IPS-18c (cell line): ENCODE results near the gene PIK3R1.

ENCODE experiments used
- H3K4me3 ChIP-seq: 2 replicates; pipeline ENCODE4 v1.7.0; 2013; ENCODE audit warnings: low read depth, mild to moderate bottlenecking, low read length, moderate library complexity; ENCODE audit not compliant: insufficient read depth
- H3K9me3 ChIP-seq: one replicate; pipeline ENCODE4 v1.6.1; 2013; ENCODE audit warnings: mild to moderate bottlenecking, low read length, moderate library complexity; ENCODE audit not compliant: control insufficient read depth, insufficient read depth

Gene PIK3R1

DNA sequence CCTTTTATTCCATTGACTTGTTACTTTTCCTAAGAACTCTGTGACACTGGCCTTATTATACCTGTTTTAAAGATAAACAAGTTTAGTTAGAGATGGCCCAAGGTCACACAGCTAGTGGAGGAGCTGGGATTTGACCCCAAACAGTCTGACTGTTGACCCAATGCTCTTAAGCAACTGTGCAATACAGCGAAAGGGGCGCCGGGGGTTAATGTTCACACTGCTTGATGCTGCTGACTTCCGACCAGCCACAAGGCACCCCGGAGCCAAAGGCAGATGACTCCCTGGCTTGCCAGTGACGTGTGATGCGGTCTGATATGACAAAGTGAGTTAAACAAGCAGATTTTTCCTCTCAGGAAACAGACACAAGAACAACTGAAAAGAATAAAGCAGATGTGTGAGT is 23.9 kb downstream of the PIK3R1 start:
- Histone ChIP-seq H3K9me3 (no peaks in the 10 kb centered on the region), H3K4me3 (no peak overlapping the region)

DNA sequence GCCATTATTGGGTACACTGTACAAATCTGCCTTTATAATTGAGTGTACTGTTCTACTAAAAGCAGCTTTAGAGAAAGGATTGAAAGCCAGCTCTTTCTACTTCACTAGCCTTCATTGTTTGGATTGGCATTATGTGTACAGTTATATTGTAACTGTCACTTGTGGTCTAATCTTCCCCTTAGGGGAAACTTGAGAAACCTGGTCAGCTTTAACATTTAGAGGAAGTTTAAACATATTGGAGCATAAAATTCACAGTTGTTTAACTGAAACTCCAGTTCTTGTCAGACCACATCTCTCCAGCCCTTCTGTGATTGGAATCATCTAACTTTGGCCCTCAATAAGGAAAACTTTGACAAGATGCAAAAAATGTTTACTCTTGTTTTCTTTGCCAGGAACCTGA is 24.6 kb downstream of the PIK3R1 start:
- Histone ChIP-seq H3K9me3 (no peaks in the 10 kb centered on the region), H3K4me3 (no peak overlapping the region)

GRCh38 chr5:68240771-68241170 is 25.2 kb downstream of the PIK3R1 start:
- Histone ChIP-seq H3K4me3 (no peak overlapping the region), H3K9me3 (no peaks in the 10 kb centered on the region)

DNA sequence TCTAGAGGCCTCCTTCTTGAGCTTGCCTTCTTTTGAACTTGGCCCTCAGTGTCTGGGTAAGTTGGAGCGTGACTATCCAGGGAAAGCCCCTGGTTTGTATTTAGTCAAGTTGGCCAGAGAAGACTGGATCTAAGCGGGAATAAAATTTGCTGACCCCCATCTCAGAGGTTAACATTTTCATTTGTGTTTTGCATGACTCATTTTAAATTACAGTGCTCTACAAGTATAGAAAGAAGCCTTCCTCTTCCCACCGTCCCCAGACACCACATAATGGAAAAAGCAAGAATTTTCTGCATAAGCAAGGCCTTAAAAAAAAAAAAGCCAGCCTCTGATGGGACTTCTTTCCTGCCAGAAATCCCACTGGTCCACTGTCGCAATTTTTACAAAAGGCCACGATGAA is 27.2 kb downstream of the PIK3R1 start:
- Histone ChIP-seq H3K9me3 (no peaks in the 10 kb centered on the region), H3K4me3 (no peak overlapping the region)

DNA sequence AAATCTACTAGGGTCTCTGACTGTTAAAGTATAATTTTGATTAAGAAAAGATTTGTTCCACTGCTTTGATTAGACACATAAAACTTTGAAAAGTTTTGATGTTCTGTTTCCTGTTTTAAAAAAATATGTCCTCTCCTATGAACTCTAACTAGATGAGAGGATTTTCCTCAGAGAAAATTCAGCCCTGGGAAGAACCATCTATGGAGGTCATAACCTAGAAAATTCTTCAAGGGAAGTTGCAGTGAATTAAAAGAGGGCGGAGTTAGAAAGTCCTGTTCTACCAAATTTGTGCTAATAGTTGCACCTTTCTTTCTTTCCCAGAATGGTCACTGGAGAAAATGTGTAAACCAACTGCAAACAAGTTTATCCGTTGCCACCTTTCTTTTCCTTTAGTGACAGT is 27.7 kb downstream of the PIK3R1 start:
- Histone ChIP-seq H3K9me3 (no peaks in the 10 kb centered on the region), H3K4me3 (no peak overlapping the region)

DNA sequence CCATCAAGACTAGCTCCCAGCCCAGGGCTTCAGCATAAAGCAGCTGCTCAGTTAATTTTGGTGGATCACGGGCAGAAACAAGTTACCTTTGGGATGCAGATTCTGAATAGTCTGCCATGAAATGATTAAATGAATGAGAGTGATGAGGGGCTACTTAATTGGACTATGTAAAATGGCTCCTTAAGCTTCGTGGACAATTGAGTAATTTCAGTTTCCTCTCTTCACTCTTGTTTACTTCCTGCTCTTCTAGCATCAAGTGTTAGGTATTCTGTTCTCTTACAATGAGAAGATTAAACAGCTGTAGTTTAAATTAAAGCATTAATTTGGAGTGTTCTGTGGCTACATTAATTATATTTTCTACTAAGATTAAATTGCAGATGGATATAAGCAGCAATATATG is 28.1 kb downstream of the PIK3R1 start:
- Histone ChIP-seq H3K9me3 (no peaks in the 10 kb centered on the region), H3K4me3 (no peak overlapping the region)

DNA sequence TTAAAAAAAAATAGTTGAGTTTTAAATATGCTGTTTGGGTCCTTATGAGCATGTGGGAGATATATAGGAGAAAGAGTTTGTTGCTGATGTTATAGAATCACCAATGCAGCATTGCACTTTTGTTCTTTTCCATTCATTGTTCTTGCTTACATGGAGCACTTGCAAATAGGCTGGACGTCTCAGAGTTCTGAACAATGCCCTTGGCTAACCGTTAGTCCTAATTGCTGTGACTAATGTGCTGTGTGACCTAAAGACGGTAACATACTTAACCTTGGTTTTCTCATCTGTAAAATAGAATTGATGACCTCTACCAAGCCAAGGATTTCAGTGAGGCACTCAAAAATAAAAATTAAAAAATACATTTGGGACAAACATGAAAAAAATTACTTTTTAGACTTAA is 29.8 kb downstream of the PIK3R1 start:
- Histone ChIP-seq H3K9me3 (no peaks in the 10 kb centered on the region), H3K4me3 (no peak overlapping the region)

GRCh38 chr5:68246802-68247201 is 31.2 kb downstream of the PIK3R1 start:
- Histone ChIP-seq H3K9me3 (no peaks in the 10 kb centered on the region), H3K4me3 (no peak overlapping the region)

GRCh38 chr5:68247627-68248026 is 32.1 kb downstream of the PIK3R1 start:
- H3K4me3 ChIP-seq: no peak overlapping the region
- H3K9me3 ChIP-seq: no peaks in the 10 kb centered on the region

- no peaks in the 10 kb centered on the region for H3K9me3 ChIP-seq
These were observed 33.3 kb downstream of the PIK3R1 start for GRCh38 chr5:68248896-68249295.

DNA sequence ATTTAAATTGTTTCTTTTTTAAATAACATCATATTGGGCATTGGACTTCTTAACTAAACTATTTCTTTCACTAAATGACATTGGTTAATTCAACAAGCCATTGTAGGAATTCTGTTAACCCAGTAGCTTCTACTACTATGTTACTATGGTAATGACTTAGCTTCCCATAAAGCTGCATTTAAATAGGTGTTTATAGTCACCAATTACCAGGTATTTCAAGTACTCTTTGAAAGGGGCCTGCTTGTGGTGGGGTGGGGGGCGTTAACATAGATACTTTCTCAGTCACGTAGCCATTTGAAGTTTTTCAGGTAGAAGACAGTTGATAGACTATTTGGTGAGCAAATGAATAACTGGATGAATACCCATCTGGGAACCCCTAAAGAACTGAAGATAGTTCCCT is 34.0 kb downstream of the PIK3R1 start:
- no peak overlapping the region for H3K4me3 ChIP-seq
- H3K9me3 ChIP-seq: no peaks in the 10 kb centered on the region

More at GRCh38 chr5:68248896-68249295, 33.3 kb downstream of the PIK3R1 start:
- H3K4me3 ChIP-seq: no peak overlapping the region

- H3K9me3 ChIP-seq: no peaks in the 10 kb centered on the region
- no peak overlapping the region for H3K4me3 ChIP-seq
These were observed 35.2 kb downstream of the PIK3R1 start for GRCh38 chr5:68250661-68251298.

- no peak overlapping the region for H3K4me3 ChIP-seq
These were observed 35.8 kb downstream of the PIK3R1 start for GRCh38 chr5:68251386-68251785.

DNA sequence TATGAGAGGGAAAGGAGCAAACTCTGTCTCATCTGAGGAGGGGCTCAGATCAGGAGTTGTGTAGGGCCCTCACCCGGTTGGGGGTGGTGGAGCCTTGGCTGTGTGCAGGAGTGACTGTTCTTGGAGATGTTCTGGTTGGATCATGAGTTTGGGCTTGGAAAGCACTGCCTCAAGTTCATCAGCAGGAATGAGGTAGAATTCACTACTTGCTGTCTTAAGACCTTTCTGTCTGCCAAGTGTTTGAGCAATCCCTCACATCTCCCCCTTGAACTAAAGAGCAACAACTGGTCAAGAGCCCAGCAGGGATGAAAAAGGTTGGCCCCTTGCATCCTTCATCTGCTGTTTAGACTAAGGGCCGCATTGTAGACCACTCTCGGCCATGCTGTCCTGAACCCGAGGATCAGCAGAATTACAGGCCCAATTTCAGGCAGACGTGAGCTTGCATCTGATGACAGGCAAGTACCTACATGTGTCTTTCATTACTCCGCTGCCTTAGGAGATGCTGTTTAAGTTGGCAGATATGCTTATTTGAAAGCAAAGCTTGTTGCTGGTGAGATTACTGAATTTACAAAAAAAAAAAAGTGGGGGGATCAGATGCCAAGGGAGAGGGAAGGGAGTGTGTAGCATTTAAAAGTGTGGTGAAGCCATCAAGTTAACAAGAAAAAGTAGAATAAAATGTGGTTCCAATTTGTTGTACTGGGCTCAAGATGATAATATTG is 36.4 kb downstream of the PIK3R1 start:
- Histone ChIP-seq H3K4me3 (no peak overlapping the region), H3K9me3 (no peaks in the 10 kb centered on the region)

More at GRCh38 chr5:68251386-68251785, 35.8 kb downstream of the PIK3R1 start:
- H3K9me3 ChIP-seq: no peaks in the 10 kb centered on the region

GRCh38 chr5:68252673-68253623 is 37.4 kb downstream of the PIK3R1 start:
- H3K4me3 ChIP-seq: no peak overlapping the region
- no peaks in the 10 kb centered on the region for H3K9me3 ChIP-seq

DNA sequence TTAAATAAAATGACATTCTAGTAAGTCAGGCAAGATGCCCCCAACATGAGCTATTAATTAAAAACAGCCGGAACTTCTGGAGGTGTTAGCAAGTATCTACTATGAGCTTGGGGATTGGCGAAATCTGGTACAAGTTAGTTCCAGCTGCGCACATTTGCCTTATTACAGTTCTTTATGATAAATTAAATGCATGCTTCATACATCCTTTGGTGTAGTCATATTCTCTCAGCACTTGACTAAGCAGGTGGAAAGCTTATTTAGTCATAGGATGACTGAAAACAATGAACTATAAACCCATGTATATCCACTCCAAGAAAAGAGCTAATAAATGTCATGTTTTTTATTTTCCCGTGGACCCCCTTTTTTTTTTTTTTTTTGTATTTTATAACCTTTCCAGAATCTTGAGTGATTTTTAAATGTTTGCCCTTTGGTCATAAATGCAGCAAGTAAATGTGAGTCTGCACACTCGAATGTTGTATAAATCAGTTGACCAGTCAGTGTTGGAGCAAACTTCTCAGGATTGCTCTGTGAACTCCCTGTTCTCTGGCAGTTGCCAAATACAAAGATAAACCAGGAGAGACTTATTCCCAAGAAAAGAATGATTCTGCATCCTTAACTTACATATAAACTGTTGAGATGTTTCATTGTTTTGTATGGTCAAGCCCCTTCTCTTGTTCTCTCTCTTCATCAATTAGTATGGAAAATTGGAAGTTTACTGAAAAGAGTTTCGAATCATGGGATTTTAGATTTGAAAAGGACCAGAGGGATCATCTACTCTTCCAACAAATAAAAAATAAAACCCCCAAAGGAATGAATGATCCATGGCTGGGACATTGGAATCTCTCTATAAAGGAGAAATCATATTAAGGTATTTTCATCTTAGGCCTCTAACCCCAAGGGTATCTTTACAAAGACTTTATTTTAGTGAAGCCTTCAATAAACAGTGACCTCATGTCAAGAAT is 38.3 kb downstream of the PIK3R1 start:
- no peaks in the 10 kb centered on the region for H3K9me3 ChIP-seq
- no peak overlapping the region for H3K4me3 ChIP-seq

DNA sequence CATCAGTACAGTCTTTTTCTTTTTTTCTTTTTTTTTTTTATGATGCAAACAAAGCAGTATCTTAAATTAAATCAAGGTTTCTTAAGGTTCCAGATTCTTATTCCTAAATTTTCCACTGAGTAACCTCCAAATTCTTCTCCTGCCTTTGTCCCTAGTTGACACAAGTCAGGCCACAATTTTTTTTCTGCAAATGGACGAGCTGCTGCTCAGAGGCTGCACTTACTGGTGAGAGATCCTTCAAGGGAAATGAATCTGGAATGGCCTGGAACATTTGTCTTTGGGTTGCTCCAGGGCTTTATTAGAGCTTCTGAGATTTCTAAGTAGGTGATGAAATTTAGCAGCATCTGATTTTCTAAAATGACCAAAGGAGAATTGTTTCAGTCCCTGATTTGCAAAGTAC is 39.3 kb downstream of the PIK3R1 start:
- no peaks in the 10 kb centered on the region for H3K9me3 ChIP-seq

More for the DNA sequence above, 39.3 kb downstream of the PIK3R1 start:
- no peak overlapping the region for H3K4me3 ChIP-seq
